Measurements from ENCODE around the gene FAM124A. TPM values are rescaled to one million over a fixed set of nuclear protein-coding genes. Genes with fewer than 3 reads are reported as not detected.
A peak's percentile ranks its signal among the peaks of the same experiment; 100 is the strongest.

FAM124A gene
- total and polyA plus RNA-seq, 2 donors (not counting 3 experiments of a cell fraction or from before 2014, with no cell fraction given), result 3.8 to 9.9 TPM

DNA sequence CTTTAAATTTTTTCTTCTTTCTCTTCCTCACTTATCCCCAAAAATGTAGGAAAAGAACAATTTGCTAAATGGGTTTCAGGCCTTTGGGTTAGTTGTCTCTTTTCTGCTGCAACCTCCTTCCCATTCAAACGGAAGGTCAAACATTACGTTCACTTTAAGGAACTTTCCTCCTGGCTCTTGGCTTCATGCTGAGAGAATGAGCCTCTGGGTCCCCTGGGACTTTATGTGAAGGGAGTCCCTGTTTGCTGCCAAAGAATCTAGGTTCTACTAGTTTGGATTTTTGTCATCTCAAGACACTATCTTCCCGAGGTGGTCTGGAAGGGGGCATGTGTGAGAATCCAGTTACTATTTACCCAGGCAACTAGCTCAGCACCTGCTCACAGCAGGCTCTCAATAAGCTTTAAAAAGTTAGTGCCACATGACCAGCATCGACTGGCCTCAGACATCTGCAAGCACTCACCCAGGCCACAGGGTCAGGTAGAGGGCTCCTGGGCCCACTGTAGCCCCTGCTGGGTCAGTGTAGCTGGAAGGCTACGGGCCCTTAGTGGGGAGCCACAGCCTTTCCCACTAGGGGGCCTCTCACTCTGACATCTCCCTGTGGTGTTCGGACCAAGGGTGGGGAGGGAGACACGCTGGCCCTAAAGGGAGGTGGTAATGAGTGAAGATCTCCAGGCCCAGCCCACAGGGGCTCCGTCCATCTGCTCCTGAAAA lies 40.5 kb downstream of the FAM124A start:
- Histone ChIP-seq H3K9me3 (replicated peaks; ENCODE audit: control insufficient read depth, insufficient read depth, low read length) (no peaks in the 10 kb centered on the region), H3K27me3 (ENCODE audit: control insufficient read depth in 2 of 2, insufficient read depth in 2 of 2, low read length in 2 of 2) (no peaks in the 10 kb centered on the region), H3K9me1 (replicated peaks; ENCODE audit: control insufficient read depth, extremely low read depth, insufficient read depth, low read length) (no peaks in the 10 kb centered on the region), H2AFZ (ENCODE audit: low read depth, low read length) (no peak overlapping the region), H4K20me1 (replicated peaks; ENCODE audit: control insufficient read depth, extremely low read depth, insufficient read depth, low read length) (no peaks in the 10 kb centered on the region), H3K27ac (ENCODE audit: insufficient read depth, low read depth, low read length) (no peak overlapping the region), H3K4me3 (replicated peaks in 1 of 3; ENCODE audit: insufficient read depth in 1 of 3, low read depth in 1 of 3, low read length in 3 of 3) (no peak overlapping the region), H3K9ac (replicated peaks; ENCODE audit: extremely low read depth, insufficient read depth, low read length) (no peak overlapping the region), H3K4me2 (ENCODE audit: insufficient read depth, low read length) (no peak overlapping the region), H3K4me1 (ENCODE audit: control insufficient read depth, extremely low read depth, insufficient read depth, low read length) (no peaks in the 10 kb centered on the region), H3K79me2 (ENCODE audit: control insufficient read depth, insufficient read depth, low read length) (no peaks in the 10 kb centered on the region), H3K36me3 (ENCODE audit: control insufficient read depth in 2 of 2, extremely low read depth in 1 of 2, insufficient read depth in 2 of 2, low read length in 2 of 2) (no peaks in the 10 kb centered on the region)
- dilution Hi-C loops (cut with MboI; ENCODE audit: extremely low pct_ligation_motif_present, low sequenced_read_pairs) (no loop called here), intact Hi-C loops (cut with micrococcal nuclease) (no loop called here)
- BruUV-seq (replicated peaks), result no TSS peak
- FAIRE-seq (no peak), DNase-seq (ENCODE audit: low read depth, low spot score) (no peak)
- POLR2A ChIA-PET, result no interaction called here
- CTCF ChIA-PET, result interaction anchor here (1.0 to 5.8 kb wide), 4 partner anchors 10 to 113 kb away, joined by 3 to 27 read pairs (median 4); no protein-coding TSS in a partner anchor
- TF ChIP-seq POLR2A (IDR thresholded peaks at IDR 0.05; ENCODE audit: low read depth, low read length), result no peak
- TF ChIP-seq, protein P1, sequence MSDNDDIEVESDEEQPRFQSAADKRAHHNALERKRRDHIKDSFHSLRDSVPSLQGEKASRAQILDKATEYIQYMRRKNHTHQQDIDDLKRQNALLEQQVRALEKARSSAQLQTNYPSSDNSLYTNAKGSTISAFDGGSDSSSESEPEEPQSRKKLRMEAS (IDR thresholded peaks at IDR 0.05; ENCODE audit: insufficient read depth, insufficient read length), result no peak
- TF ChIP-seq, protein P2, sequence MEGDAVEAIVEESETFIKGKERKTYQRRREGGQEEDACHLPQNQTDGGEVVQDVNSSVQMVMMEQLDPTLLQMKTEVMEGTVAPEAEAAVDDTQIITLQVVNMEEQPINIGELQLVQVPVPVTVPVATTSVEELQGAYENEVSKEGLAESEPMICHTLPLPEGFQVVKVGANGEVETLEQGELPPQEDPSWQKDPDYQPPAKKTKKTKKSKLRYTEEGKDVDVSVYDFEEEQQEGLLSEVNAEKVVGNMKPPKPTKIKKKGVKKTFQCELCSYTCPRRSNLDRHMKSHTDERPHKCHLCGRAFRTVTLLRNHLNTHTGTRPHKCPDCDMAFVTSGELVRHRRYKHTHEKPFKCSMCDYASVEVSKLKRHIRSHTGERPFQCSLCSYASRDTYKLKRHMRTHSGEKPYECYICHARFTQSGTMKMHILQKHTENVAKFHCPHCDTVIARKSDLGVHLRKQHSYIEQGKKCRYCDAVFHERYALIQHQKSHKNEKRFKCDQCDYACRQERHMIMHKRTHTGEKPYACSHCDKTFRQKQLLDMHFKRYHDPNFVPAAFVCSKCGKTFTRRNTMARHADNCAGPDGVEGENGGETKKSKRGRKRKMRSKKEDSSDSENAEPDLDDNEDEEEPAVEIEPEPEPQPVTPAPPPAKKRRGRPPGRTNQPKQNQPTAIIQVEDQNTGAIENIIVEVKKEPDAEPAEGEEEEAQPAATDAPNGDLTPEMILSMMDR (IDR thresholded peaks at IDR 0.05; ENCODE audit: extremely low read depth in 1 of 2, insufficient read depth in 1 of 2, low read depth in 1 of 2, low read length in 2 of 2), result peak in 1 of 2 donors; percentile 1
- TF ChIP-seq MYC (IDR thresholded peaks at IDR 0.05; ENCODE audit: low read depth, low read length), result no peak
- TF ChIP-seq JUN (IDR thresholded peaks at IDR 0.05; ENCODE audit: borderline replicate concordance, insufficient read depth, insufficient read length, low read depth), result no peak
- TF ChIP-seq GATA2 (IDR thresholded peaks at IDR 0.05; ENCODE audit: insufficient read depth, insufficient read length, low read depth, low read length), result no peak

Measured in endothelial cell of umbilical vein (primary cell).